GM21576 (cell line): ENCODE measurements around the gene LPCAT3.

Experiments
- ATAC-seq: cut with Tn5 transposase; IDR thresholded peaks from one replicate; pipeline ENCODE4 v1.9.1; 2021; ENCODE audit warnings: mild to moderate bottlenecking, moderate library complexity; ENCODE audit not compliant: unreplicated experiment

The LPCAT3 gene

DNA sequence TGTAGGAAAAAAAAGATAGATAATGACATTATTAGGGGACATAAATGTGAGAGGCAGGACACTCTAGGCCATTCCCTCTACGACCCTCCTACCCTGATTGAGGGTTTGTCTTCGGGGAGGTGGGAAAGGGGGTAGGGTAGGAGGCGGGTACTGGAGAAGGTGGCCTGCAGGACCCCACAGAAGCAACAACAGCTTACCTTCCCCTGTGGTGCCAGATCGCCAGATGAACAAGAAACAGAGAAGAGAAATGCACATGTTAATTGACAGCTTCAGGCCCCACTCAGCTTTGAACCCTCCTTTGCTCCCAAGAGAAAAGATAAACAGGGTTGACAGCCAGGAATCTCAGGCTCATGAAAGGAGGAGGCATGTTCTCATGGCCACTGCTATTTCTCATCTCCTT lies 52.6 kb downstream of the LPCAT3 start:
- ATAC-seq: no peak

DNA sequence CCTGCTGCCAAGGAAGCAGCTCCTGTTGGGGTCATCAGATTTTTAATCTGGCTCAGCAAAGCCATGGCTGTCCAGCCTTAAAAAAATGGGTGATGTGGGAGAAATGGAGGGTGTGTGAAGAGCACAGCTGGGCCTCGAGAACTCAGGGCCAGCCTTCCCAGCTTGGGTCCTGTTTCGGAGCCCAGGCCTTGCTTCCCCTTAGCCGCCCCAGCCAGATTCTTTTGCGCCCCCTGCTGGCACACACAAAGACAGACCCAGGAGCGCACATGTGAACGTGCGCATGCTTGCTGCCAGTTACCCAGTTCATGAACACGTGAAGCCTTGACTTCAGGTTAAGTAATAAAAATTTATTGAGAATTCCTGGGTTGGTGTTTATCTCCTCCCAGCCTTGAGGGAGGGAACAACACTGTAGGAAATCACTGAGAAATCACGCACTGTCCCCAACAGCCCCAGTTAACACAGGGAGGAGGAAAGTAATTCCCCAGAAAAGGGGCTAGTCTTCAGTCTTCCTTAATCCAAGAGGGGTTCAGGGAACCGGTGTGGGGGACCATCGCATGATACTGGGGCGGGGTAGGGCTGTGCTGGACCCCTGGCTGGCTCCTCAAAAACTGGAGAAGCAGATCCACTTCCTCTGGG lies 53.1 kb downstream of the LPCAT3 start:
- ATAC-seq: no peak

DNA sequence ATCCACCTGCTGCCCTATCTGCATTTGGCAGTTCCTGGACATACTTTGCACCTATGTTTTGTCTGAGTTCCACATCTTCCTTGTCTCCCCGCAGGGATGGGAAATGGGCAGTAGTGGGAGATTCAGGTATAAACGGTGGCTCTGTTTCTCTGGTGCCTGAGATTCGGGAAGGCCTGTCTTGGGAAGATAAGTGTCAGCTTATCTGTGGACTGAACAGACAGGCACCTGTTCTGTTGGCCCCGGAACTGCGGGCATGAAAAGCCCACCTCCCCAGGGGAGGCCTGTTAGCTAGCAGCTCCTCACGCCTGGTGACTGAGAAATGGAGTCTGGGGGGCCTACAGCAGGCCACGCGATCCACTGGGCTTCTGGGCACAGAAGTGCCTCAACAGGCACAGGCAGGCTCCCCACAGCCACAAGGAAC lies 53.7 kb downstream of the LPCAT3 start:
- no peak for ATAC-seq

DNA sequence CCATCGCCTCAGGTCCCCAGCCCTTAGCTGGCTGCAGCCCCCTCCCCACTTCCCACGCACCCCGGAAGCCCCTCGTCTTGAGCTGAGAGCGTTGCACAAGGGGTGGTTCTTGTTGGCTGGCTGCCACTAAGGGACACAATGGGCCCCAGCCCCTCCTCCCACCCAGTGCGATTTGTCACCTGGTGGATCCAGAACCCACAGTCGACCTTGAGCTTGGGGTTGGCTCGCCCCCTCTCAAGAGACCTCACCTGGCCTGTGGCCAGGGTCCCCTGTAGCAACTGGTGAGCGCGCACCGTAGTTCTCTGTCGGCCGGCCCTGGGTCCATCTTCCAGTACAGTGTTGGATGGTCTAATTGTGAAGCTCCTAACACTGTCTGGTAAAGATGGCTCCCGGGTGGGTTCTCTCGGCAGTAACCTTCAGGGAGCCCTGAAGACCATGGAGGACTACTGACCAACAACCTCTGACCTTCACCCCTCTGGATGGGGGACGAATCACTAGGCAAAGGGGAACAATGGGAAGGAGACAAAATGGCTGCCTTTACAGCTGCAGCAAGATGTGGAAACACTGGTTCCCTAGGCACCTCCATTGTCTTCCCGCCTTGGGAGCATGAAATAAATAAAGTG lies 54.4 kb downstream of the LPCAT3 start:
- no peak for ATAC-seq

DNA sequence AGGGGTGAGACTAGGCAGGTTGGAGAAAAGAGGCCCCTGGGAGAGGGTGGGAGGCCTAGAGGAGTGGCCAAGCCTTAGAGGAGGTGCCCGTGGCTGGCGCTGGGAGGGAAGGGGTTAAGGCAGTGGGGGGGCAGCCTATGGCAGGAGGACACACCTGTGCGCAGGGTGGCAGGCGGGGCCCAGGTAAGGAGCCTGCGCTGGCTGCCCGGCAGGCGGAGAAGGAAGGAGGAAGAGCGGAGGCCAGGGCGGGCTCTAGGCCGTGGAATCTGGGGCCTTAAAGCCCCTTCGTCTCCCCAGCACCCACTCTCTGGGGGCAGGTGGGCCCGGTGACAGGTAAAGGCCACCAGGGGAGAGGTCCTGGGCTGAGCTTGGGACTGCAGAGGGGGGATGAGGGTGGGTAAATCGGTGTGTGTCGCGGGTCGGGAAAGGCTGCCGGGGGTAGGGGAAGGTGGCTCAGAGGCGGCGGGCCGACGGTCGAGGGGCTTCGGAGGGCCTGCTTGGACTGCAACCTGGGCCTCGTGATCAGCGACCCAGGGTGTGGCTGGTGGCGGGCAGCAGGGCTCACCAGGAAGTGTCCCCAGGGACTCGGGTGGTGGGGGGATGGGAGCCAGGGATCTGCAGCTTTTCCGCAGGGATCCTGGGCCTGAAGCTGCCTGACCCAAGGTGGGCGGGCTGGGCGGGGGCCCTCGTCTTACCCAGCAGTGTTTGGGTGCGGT lies 55.1 kb downstream of the LPCAT3 start:
- ATAC-seq: no peak

DNA sequence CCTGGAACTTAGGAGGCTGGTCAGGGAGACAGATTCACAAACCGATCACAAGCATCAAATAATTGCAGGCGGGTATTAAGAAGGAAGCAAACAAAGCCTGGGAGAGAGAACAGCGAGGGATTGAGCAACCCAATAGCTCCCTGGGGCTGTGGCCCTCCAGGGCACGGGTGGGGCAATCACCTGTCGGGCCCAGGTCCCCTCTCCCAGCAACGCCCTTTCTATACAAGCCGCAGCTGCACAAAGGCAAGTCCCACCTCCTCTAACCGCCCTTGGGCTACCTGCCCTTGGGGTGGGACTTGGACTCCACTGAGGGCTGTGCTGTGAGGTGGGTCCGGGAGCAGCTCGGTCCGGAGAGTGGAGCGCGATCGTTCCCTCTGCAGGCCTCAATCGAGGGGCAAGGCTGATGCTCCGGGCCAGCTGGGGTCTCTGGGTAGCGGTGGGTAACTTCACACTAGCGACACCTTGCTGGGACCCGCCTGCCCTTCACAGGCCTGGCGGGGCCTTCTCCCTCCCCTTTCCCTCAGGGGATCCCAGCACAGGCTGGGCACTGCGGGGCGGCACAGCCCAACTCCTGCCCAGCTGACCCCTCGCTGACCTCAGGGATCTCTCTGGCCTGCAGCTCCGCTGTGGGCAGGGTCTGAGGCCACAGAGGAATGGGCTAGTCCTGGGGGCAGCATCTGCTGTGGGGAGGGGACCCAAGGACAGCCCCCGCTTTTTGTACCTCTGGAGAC lies 55.8 kb downstream of the LPCAT3 start:
- ATAC-seq: no peak

DNA sequence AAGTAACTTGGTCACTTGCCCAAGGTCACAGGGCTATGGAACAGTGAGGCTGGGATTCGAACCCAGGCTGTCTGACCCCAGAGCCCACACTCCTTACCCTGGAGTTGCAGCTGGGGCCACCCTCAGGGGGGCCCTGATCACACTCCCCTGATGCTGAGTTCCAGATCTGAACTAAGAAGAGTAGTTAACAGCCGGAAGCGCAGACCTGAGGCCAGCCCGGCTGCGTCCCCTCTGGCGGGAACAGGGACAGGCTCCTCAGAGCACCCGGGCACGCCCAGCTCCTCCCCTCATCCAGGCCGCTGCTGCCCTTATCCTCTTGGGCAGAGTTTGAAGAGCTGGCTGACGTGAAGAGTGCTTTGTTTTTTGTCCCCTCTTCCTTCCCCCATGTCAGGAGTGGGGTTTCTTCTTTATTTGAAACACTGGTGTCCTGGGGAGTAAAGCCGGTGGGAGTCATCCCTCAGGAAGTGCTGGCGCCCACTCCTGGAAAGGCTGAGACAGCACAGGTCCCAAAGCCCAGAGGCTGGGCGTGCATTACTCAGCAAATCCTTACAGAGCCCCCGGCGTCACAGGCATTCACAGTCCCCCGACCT lies 56.5 kb downstream of the LPCAT3 start:
- ATAC-seq: no peak

DNA sequence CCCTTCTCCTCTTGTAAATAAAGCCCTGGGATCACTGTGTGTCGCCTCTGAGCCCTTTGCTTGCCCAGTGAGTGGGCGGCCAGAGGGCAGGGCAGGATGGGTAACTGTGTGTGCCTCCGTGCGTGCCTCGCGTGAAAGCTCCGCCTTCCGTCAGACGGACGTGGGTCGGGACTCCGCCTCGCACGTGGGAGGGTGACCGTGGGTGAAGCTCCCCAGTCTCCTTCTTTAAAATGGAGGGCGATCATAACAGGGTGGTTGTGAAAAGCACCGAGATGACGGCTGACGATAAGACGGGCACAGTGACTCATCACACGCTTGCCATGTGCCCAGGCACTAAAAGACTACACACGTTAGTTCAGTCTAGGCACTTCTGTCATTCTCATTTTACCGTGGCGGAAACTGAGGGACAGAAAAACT lies 57.0 kb downstream of the LPCAT3 start:
- no peak for ATAC-seq

DNA sequence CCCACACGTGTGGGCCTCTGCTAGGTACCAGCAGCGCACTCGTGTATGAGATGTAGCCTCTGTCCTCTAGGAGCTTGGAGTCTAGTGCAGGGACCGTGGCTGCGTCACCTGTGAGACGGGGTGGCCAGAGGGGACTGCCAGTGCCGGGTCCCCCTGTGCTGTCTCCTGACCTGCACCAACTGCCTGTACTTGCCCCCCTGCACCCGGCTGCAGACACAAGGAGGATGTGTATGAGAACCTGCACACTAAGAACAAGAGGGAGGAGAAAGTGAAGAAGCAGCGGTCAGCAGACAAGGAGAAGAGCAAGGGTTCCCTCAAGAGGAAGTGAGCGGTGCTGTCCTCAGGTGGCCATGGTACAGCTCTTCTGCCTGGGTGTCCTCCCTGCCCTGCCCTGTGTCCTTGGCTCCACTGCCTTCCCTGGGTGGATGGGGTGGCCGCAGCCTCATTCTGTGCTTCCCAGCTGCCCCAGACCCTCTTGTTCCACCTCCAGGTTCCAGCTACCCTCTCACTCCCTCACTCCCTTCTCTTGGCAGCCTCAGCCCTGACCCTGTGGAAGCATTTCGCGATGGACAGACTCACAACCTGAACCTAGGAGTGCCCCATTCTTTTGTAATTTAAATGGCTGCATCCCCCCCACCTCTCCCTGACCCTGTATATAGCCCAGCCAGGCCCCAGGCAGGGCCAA lies 57.5 kb downstream of the LPCAT3 start:
- ATAC-seq: no peak

DNA sequence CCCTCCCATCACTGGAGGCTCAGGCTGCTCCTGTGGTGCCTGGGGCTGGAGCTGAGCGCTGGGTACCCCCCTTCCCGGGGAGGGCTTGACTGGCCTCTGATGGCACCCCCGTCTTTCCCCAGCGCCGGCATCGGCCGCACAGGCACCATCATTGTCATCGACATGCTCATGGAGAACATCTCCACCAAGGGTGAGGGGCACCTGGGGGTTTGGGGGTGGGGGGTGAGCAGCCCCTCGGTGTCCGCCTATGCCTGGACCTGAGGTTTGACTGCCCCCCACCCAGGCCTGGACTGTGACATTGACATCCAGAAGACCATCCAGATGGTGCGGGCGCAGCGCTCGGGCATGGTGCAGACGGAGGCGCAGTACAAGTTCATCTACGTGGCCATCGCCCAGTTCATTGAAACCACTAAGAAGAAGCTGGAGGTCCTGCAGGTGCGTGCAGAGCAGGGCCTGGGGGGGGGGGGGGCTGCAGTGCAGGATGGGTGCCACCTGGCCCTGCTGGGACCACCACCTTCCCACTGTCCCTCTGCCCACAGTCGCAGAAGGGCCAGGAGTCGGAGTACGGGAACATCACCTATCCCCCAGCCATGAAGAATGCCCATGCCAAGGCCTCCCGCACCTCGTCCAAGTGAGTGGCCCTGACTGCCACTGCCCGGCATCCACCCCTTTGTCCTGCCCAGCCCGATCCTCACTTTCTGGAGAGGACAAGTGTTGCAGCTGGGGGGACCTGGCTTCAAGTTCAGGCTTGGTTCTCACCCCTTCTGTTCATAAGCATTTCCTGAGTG lies 58.3 kb downstream of the LPCAT3 start:
- no peak for ATAC-seq

DNA sequence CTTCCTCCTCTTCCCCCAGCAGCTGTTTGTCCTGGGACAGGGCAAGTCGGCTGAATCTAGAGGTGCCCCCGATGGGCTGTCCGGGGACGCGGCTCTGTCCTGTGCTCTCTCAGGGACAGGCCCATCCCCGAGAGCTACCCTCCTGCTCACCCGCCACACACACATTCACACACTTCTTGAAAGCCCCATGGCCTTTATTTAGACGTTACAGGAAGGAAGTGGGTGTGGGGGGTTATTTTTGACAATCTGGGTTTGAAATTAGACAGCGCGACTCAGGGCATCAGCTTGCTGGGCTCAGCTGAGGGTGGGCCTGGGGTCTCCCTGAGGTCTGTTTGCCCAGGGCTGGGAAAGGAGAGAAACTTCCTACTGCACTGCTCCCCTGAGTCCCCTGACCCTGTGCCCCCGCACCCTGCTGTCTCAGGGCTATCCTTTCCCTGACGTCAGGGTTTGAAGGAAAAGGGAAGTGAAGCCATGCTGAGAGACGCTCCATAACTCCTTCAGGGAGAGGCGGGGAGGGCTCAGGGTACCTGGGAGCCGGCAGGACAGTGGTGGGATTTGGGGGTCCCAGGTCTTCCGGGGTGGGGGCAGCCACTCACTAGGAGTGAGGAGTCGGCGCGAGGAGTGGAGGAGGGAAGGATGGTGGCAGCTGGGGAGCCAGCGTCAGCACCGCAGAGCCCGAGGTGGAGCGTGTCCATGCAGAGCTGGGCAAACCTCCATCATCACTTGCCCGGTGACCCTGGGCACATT lies 59.0 kb downstream of the LPCAT3 start:
- peak; percentile 46 for ATAC-seq

DNA sequence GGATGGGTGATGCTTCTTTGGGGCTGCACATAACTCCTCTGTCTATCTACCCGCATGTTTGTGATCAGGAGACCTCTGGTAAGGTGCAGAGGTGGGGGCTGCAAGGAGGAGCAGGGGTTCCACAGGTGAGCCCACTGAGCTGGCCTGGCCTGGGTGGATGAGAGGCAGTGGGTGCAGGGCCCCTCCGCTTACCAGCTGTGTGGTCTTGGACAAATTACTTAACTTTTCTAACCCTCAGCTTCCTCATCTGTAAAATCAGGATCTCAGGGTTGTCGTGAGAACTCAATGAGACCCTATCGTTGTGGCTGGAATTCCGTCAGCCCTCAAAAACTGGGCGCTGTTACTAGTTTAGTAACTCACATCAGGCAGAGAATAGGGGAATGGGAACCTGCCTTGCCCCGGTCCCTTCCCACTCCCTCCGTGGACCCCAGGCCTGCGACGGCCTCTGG lies 59.6 kb downstream of the LPCAT3 start:
- no peak for ATAC-seq

DNA sequence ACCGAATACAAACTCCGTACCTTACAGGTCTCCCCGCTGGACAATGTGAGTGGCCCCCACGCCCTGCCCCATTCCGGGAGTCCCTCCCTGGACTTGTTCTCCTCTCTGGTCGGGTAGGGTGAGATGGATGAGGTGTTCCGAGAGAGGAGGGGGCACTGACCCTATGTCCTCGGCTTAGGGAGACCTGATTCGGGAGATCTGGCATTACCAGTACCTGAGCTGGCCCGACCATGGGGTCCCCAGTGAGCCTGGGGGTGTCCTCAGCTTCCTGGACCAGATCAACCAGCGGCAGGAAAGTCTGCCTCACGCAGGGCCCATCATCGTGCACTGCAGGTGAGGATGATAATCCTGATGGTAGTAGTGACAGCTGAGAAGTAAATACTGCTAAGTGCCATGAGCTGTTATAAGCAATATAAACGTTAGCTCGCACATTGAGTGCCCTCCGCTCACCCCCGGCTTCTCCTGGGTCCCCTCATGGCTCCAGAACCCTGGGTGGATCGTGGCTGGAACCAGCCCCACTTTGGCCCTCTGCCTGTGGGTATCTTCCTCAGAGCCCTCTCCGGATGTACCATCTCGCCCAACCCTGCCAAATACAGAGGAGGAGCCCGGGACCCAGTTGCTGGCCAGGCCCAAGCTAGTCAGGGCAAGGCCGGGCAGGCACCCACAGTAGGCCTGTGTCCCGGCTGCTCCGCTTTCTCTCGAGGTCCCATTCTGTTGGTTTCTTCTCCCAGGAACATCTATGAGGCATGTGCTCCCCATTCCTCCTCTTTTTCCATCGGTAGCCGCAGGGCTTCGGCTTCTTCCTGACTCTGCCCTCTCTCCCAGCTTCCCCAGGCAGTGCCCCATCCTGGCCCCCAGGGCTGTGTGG lies 60.3 kb downstream of the LPCAT3 start:
- ATAC-seq: no peak

DNA sequence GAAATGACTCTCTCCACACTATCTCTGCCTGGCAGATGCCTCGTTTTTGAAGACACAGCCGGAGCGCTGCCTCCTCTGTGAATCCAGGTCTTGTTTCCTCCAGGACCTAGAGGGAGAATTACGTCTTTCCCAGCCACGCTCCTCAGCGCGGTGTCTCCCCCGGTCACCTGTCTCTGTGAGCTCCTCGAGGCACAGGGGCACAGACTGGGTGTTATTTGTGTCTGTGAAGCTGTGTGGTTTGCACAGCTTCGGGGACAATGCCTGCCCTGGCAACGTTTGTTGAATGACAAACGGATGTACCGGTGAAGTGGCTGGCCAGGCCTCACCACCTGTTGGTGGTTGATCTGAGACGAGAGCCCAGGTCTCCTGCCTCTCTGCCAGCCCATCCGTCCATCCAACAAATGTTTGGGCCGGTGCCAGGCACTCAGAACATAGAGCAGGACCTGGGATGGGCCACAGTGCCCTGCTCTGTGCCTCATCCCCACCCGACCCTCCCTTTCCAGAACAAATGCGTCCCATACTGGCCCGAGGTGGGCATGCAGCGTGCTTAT lies 61.0 kb downstream of the LPCAT3 start:
- no peak for ATAC-seq

DNA sequence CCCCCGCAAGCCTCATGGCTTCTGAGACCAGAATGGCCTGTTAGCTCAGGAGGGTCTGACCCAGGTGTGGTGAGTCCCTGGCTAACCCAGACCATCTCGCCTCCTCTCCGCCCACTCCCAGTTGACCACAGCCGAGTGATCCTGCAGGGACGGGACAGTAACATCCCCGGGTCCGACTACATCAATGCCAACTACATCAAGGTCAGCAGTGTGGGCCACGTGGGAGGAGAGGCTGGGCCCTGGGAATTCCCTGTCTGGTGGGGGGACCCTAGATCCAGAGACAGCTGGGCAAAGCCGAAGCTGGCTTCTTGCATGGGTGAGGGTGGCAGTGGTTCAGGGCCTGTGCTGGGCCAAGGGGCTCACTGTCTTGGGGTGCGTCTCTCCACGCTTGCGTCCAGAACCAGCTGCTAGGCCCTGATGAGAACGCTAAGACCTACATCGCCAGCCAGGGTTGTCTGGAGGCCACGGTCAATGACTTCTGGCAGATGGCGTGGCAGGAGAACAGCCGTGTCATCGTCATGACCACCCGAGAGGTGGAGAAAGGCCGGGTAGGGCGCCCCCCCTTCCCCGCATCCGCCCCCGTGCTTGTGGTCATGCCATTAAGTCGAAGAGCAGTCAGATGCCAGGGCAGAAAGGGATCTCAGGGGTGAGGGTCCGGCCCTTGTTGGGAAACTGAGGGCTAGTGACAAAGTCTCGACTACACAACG lies 62.1 kb downstream of the LPCAT3 start:
- ATAC-seq: no peak

DNA sequence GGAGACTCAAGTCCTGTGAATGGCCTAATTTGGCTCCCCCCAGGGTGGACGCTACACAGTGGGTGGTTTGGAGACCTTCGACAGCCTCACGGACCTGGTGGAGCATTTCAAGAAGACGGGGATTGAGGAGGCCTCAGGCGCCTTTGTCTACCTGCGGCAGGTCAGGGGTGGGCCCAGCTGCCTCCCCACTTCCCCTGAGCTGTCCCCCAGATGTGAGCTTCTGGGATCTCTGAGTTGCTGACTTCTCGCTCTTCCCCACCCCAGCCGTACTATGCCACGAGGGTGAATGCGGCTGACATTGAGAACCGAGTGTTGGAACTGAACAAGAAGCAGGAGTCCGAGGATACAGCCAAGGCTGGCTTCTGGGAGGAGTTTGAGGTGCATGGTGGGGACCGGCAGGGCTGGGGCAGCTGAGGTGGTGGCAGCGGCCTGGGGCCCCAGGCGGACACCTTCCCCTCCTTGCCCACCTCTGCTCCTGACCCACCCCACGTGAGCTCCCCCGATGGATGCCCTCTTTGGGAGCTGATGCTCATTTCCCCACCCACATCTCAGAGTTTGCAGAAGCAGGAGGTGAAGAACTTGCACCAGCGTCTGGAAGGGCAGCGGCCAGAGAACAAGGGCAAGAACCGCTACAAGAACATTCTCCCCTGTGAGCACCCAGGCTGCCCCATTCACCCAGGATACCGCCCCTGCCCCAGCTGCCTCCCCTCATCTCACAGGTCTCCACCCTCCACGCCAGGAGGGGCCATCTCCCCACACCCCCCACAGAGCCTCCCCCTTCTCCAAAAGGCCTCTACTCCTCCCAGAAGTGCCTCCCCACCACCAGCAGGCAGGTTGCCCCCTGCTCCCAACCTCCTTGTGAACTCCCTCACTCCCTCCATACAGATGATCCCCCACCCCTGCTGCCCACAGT lies 62.9 kb downstream of the LPCAT3 start:
- ATAC-seq: no peak
